GM21825 (cell line): ENCODE results near the gene NRDC.
"Not testable (repeated sequence)": the region's sequence is repeated elsewhere in the genome, so short reads cannot be mapped to it uniquely, and the experiment has no call there.

ENCODE experiments used
- ATAC-seq: cut with Tn5 transposase; IDR thresholded peaks from one replicate; pipeline ENCODE4 v1.9.1; 2021; ENCODE audit warnings: mild to moderate bottlenecking, moderate library complexity; ENCODE audit not compliant: unreplicated experiment

Gene NRDC

GRCh38 chr1:51843948-51844347 lies 34.6 kb downstream of the NRDC start:
- ATAC-seq: no peak

GRCh38 chr1:51842261-51842660 lies 36.3 kb downstream of the NRDC start:
- no peak for ATAC-seq

- no peak for ATAC-seq
Observed at GRCh38 chr1:51840743-51841461, 37.6 kb downstream of the NRDC start.

GRCh38 chr1:51840182-51840581 lies 38.3 kb downstream of the NRDC start:
- ATAC-seq: no peak

DNA sequence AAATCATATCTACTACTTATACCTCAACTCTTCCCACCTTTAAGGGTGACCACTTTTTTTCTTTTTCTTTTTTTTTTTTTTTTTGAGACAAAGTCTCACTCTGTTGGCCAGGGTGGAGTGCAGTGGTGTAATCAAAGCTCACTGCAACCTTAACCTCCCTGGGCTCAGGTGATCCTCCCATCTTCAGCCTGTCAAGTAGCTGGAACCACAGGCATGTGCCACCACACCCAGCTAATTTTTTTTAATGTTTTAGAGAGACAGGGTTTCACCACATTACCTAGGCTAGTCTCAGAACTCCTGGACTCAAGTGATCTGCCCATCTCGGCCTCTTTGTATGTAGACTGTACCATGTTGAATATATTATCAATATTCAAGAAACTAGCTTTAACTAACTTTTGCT lies 39.4 kb downstream of the NRDC start:
- no peak for ATAC-seq

- no peak for ATAC-seq
Observed at GRCh38 chr1:51837243-51837642, 41.3 kb downstream of the NRDC start.

DNA sequence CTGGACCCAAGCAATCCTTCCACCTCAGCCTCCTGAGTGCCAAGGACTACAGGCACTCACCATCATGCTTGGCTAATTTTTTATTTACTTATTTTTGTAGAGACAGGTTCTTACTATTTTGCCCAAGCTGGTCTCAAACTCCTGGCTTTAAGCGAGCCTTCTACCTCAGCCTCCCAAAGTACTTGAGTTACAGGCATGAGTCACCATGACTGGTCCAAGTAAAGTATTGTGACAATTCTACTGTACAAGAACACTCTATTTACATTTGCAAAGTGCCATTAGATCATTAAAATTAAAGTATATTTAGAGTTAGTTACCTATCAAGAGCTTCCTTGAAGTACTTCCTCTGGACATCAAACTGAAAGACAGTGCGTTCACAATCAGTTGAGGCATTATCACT lies 44.8 kb downstream of the NRDC start:
- no peak for ATAC-seq

- ATAC-seq: no peak
Observed at GRCh38 chr1:51829058-51829457, 49.5 kb downstream of the NRDC start.

DNA sequence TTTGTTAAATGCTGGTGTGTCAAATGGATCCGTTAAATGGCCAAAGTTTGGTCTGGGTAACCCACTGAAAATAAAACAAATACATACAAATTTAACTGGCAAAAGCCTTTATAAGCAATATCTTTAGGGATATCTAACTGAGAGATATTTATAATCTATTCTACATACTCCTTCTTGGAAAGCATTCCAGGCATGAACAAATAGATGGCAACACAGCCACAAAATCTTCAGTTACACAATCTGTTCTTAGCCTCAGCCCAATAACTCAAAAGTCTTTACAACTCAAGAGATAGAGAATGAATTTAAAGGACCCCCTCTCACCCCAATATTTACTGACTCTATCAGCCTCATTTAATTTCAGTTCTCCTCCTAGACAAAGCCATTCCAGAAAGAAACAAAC lies 58.7 kb downstream of the NRDC start:
- no peak for ATAC-seq

DNA sequence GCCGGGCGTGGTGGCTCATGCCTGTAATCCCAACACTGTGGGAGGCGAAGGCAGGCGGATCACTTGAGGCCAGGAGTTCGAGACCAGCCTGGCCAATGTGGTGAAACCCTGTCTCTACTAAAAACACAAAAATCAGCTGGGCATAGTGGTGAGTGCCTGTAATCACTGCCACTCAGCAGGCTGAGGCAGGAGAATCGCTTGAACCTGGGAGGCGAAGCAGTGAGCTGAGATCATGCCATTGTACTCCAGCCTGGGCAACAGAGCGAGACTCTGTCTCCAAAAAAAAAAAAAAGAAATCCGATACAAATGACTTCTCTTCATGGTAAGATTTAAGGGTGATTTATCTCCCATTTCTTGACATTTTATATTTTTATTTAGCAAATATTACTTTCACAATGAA lies 59.5 kb downstream of the NRDC start:
- ATAC-seq: not testable (repeated sequence)

DNA sequence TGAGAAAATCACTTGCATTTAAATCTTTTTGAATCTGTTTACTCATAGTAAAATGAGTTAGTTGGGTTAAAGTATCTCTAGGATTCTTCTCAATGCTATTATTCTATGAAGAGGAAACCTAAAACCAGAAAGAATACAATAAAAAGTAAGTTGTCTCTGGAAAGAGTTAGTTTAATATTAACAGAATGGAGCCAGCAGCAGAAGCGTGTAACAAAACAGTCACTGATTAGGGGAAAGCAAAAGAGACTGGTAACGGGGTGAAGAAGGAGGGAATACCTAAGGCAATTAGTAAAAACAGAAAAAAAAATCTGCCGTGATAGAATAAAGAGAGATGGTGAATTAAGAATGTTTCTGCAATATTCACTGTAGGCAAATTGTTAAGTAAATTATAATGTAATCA lies 60.0 kb downstream of the NRDC start:
- no peak for ATAC-seq

DNA sequence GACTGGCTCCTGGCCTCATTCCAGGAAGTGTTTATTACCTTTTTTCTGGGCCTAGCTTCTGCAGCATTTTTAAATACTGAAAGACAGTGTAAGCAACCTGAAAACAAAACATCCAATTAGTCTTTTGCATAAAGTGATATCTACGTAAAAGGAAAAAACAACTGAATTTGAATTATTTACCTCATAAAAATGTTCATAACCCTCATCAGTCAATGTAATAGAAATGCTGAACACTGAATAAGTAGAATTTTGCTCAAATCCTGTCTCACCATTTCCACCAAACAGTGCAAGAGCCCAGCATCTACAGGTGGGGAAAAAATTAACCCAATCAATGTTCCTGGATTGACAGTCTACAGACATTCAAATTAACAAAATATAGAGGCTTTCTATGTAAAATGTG lies 64.0 kb downstream of the NRDC start:
- no peak for ATAC-seq

- no peak for ATAC-seq
Observed at GRCh38 chr1:51799372-51799771, 79.2 kb downstream of the NRDC start.

- ATAC-seq: no peak
Observed at GRCh38 chr1:51794868-51795267, 83.7 kb downstream of the NRDC start.

DNA sequence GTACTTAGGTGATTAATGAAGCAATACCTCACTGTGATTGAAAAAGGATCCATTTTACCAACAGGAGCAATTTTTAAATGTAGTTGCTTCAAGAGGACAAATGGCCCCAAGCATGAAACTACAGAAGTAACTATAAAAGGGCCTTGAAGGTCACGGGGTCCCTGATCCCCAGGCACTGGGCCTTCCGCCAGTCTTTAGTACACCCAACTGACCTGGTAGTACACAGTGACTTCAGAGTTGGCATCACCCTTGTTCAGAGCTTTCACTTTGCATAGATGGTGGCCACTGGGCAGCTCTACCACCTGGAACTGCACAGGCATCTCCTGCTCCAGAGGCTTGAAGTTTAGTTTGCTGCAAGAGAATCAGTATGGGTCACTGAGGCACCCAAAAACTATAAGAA lies 84.3 kb downstream of the NRDC start:
- ATAC-seq: no peak

GRCh38 chr1:51792864-51793263 lies 85.7 kb downstream of the NRDC start:
- no peak for ATAC-seq

DNA sequence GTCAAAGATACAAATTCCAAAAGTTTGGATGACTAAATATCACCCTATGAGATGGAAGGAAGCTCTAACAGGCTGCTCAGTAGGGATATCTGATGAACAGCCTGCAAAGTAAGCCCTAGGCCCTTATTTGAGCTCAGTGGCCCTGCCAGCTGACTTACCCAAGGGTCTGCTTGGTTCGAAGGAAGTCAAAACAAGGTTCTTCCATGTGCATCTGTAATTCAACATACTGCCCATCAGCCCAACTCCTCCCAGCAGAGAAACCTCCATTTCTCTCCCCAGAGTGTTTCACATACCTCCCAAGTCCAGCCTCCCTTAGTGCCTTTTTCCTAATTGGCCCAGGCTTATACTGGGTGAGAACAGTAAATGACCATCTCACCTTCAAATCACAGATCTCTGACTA lies 86.6 kb downstream of the NRDC start:
- ATAC-seq: no peak

GRCh38 chr1:51790385-51790784 lies 88.1 kb downstream of the NRDC start:
- no peak for ATAC-seq

GRCh38 chr1:51789342-51789741 lies 89.2 kb downstream of the NRDC start:
- no peak for ATAC-seq

- no peak for ATAC-seq
Observed at GRCh38 chr1:51788938-51789337, 89.6 kb downstream of the NRDC start.

DNA sequence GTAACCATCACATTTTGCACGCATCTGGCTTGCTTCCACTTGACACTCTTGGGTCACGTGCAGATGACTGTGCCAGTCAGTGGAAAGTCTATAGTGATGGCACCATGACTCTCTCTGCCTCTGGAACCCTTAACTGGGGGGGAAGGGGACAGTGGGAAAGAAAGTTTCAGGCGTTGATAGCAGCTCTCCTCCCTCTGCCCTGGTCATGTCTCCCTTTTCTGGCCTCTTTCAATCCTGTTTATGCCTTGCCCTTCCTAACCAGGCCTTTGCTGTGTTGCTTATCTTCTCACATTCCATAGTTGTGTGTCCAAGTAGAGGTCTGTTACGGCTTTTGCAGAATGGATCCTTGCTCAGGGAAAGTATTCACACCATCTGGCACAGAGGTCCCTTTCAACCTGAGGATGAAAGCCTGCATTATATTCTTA lies 93.5 kb downstream of the NRDC start:
- no peak for ATAC-seq

DNA sequence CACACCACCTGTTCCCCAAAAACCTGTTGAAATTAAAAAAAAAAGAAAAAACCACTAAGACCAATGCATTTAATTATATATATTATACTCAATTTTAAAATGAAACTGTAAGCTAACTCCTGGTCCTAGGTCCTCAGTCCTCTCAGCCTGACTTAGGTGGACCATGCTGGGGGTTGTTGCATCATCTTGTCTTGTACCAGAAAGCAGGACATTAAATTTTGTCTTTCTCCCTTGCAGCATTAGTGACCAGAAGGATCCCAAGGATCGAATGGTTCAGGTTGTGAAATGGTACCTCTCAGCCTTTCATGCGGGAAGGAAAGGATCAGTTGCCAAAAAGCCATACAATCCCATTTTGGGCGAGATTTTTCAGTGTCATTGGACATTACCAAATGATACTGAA lies 97.6 kb downstream of the NRDC start:
- no peak for ATAC-seq

- ATAC-seq: no peak
Observed at GRCh38 chr1:51776408-51776807, 102.1 kb downstream of the NRDC start.
